Endothelial cell of umbilical vein (primary cell): ENCODE results near the gene NLGN2. TPM values are rescaled to one million over a fixed set of nuclear protein-coding genes. Genes with fewer than 3 reads are reported as not detected.
A peak's percentile ranks its signal among the peaks of the same experiment; 100 is the strongest.

Experiments used
- BruUV-seq: library from RNA; stranded (reverse); fragments of 400-500 nt; replicated peaks from 2 replicates; lab custom pipeline; 2021; lab: Mats Ljungman, UMichigan
- CTCF ChIA-PET: fragments of 300-600, 350-600 bp; sonication (Branson Sonifier 250); formaldehyde crosslinking; loops from one replicate; lab custom pipeline; 2021; ENCODE audit warnings: antibody characterized with exemption, inconsistent platforms; lab: Charles Lee
- POLR2A ChIA-PET: fragments of 300-600, 350-600 bp; sonication (Branson Sonifier 250); formaldehyde crosslinking; loops from one replicate; lab custom pipeline; 2021; ENCODE audit warnings: antibody characterized with exemption, inconsistent platforms; lab: Charles Lee
- DNase-seq: peaks from one replicate; pipeline ENCODE4 v3.0.0-alpha.2; 2011; ENCODE audit warnings: low read depth, low spot score
- FAIRE-seq: peaks from 2 replicates; lab custom pipeline; 2011; peaks lifted over from hg19 to GRCh38; lab: Jason Lieb, UNC
- H2AFZ ChIP-seq: 2 replicates; pipeline ENCODE4 v1.6.0; 2012; ENCODE audit warnings: low read depth, low read length, control low read depth, inconsistent platforms
- H3K27ac ChIP-seq: 2 replicates; pipeline ENCODE4 v1.5.1; 2011; ENCODE audit warnings: low read depth, mild to moderate bottlenecking, control low read depth, low read length, moderate library complexity; ENCODE audit not compliant: insufficient read depth
- H3K27me3 ChIP-seq, 2 experiments: 2 replicates each; pipeline versions ENCODE4 v1.6.0 to v1.6.1; 2011; ENCODE audit warnings: low read length in 2 of 2, mixed read lengths in 1 of 2; ENCODE audit not compliant: control insufficient read depth in 2 of 2, insufficient read depth in 2 of 2
- H3K36me3 ChIP-seq, 2 experiments: 2 replicates in 1 of 2; 3 replicates in 1 of 2; pipeline ENCODE4 v1.5.1; 2011; ENCODE audit warnings: low read length in 2 of 2, mild to moderate bottlenecking in 1 of 2, moderate library complexity in 1 of 2; ENCODE audit not compliant: control insufficient read depth in 2 of 2, insufficient read depth in 2 of 2; ENCODE audit errors: extremely low read depth in 1 of 2
- H3K4me1 ChIP-seq: 3 replicates; pipeline ENCODE4 v1.5.1; 2011; ENCODE audit warnings: mild to moderate bottlenecking, low read length; ENCODE audit not compliant: control insufficient read depth, insufficient read depth; ENCODE audit errors: extremely low read depth
- H3K4me2 ChIP-seq: 2 replicates; pipeline ENCODE4 v1.6.1; 2011; ENCODE audit warnings: low read length, control low read depth, mixed read lengths; ENCODE audit not compliant: insufficient read depth
- H3K4me3 ChIP-seq, 3 experiments: fragments of 200-600 bp in 1 of 3; sonication (generic), shearing (Covaris generic) in 1 of 3; replicated peaks in 1 of 3; 2 replicates each; pipeline ENCODE4 v1.5.1; 2011 to 2016; ENCODE audit warnings: control low read depth in 3 of 3, low read length in 3 of 3, mild to moderate bottlenecking in 2 of 3, inconsistent platforms in 1 of 3, low read depth in 1 of 3, moderate library complexity in 1 of 3; ENCODE audit not compliant: insufficient read depth in 1 of 3
- H3K79me2 ChIP-seq: 2 replicates; pipeline ENCODE4 v1.6.0; 2012; ENCODE audit warnings: low read length, inconsistent platforms; ENCODE audit not compliant: control insufficient read depth, insufficient read depth
- H3K9ac ChIP-seq: replicated peaks from 2 replicates; pipeline ENCODE3; 2011; ENCODE audit warnings: low read length, control low read depth; ENCODE audit not compliant: insufficient read depth; ENCODE audit errors: extremely low read depth
- H3K9me1 ChIP-seq: replicated peaks from 3 replicates; pipeline ENCODE4 v1.6.0; 2011; ENCODE audit warnings: mild to moderate bottlenecking, low read length; ENCODE audit not compliant: control insufficient read depth, insufficient read depth; ENCODE audit errors: extremely low read depth
- H3K9me3 ChIP-seq: replicated peaks from 2 replicates; pipeline ENCODE4 v1.5.1; 2012; ENCODE audit warnings: low read length, inconsistent platforms; ENCODE audit not compliant: control insufficient read depth, insufficient read depth
- H4K20me1 ChIP-seq: replicated peaks from 2 replicates; pipeline ENCODE3; 2011; ENCODE audit warnings: mild to moderate bottlenecking, low read length; ENCODE audit not compliant: control insufficient read depth, insufficient read depth; ENCODE audit errors: extremely low read depth
- FOS ChIP-seq: IDR thresholded peaks from 2 replicates; pipeline ENCODE4 v1.6.1; 2011; ENCODE audit warnings: mild to moderate bottlenecking, low read length, moderate library complexity, borderline replicate concordance; ENCODE audit not compliant: insufficient read depth
- GATA2 ChIP-seq: IDR thresholded peaks from 2 replicates; pipeline ENCODE4 v1.7.0; 2011; ENCODE audit warnings: low read depth, mild to moderate bottlenecking, moderate library complexity, mixed read lengths, low read length; ENCODE audit not compliant: insufficient read length, insufficient read depth
- JUN ChIP-seq: IDR thresholded peaks from 2 replicates; pipeline ENCODE4 v1.6.1; 2011; ENCODE audit warnings: borderline replicate concordance, low read depth; ENCODE audit not compliant: insufficient read length, insufficient read depth
- MAX ChIP-seq: IDR thresholded peaks from 2 replicates; pipeline ENCODE4 v1.6.1; 2011; ENCODE audit not compliant: insufficient read depth, insufficient read length
- POLR2A ChIP-seq: IDR thresholded peaks from 2 replicates; pipeline ENCODE4 v1.6.1; 2012; ENCODE audit warnings: low read depth, mild to moderate bottlenecking, control low read depth, low read length
- POLR2AphosphoS5 ChIP-seq: IDR thresholded peaks from 2 replicates; pipeline ENCODE4 v1.6.1; 2012; ENCODE audit warnings: low read depth, mild to moderate bottlenecking, control low read depth, low read length, moderate library complexity; ENCODE audit not compliant: insufficient read depth
- dilution Hi-C: fragments of 300-500 bp; cut with MboI; formaldehyde crosslinking; loops from one replicate; pipeline ENCODE4 v1.15.0; 2019; ENCODE audit warnings: low sequenced_read_pairs; ENCODE audit not compliant: extremely low pct_ligation_motif_present
- intact Hi-C: fragments of 100-400 bp; cut with micrococcal nuclease; formaldehyde crosslinking; loops from one replicate; pipeline ENCODE4 v1.10.0; 2022
- polyA plus RNA-seq, 4 experiments: library from polyadenylated mRNA; depleted of rRNA in 3 of 4; stranded (reverse) in 3 of 4; unstranded in 1 of 4; fragments of >200 nt; gene quantifications; 2 replicates each; pipeline versions ENCODE4 v1.2.1 to v1.2.3, GENCODE V29; 2011 to 2012; ENCODE audit warnings: missing spikeins in 1 of 4
- total RNA-seq: library from RNA; stranded (reverse); gene quantifications from 2 replicates; pipeline ENCODE4 v1.2.3, GENCODE V29; 2021
- TF ChIP-seq, protein P1 (sequence below), 2 donors: IDR thresholded peaks; 1 replicate in 1 of 2; 2 replicates in 1 of 2; pipeline ENCODE4 v1.5.1; 2011; ENCODE audit warnings: low read length in 2 of 2, mild to moderate bottlenecking in 2 of 2, moderate library complexity in 2 of 2, control low read depth in 1 of 2, inconsistent platforms in 1 of 2, low read depth in 1 of 2; ENCODE audit not compliant: insufficient read depth in 1 of 2; ENCODE audit errors: extremely low read depth in 1 of 2

Gene NLGN2
- total and polyA plus RNA-seq, 2 donors (not counting 3 experiments of a cell fraction or from before 2014, with no cell fraction given) = 15.4 to 25.9 TPM

GRCh38 chr17:7445619-7445968 is 37.9 kb downstream of the NLGN2 start:
- no peaks in the 10 kb centered on the region for H4K20me1 ChIP-seq
- H3K4me1 ChIP-seq = peaks cover 11% of the 10 kb centered on the region
- H3K79me2 ChIP-seq = no peaks in the 10 kb centered on the region
- no peak for DNase-seq
- no peak overlapping the region for H3K27ac ChIP-seq
- peak overlapping the region; percentile 67 for H3K4me2 ChIP-seq
- ChIA-PET POLR2A (interaction anchor here (0.9 kb wide), 1 partner anchor 8 kb away, joined by 3 read pairs; no protein-coding TSS in a partner anchor), CTCF (interaction anchor here (1.0 to 4.1 kb wide), 4 partner anchors 9 to 115 kb away, joined by 3 to 30 read pairs (median 6); partner anchors contain the start of genes TMEM102 and TMEM256)
- H3K9ac ChIP-seq = no peak overlapping the region
- peaks cover 19 to 23% of the 10 kb centered on the region in 2 experiments for H3K27me3 ChIP-seq
- no TSS peak for BruUV-seq
- H3K9me3 ChIP-seq = no peaks in the 10 kb centered on the region
- peak overlapping the region; percentile 71 for H2AFZ ChIP-seq
- peak; percentile 12 for FAIRE-seq
- intact Hi-C loops = loop anchor here (1.0 kb wide), 1 partner anchor 10 kb away; no protein-coding TSS in a partner anchor
- no peaks in the 10 kb centered on the region for H3K36me3 ChIP-seq
- no peaks in the 10 kb centered on the region for H3K9me1 ChIP-seq
- no peak for TF ChIP-seq POLR2AphosphoS5
- no peak for TF ChIP-seq POLR2A
- TF ChIP-seq, protein P1, sequence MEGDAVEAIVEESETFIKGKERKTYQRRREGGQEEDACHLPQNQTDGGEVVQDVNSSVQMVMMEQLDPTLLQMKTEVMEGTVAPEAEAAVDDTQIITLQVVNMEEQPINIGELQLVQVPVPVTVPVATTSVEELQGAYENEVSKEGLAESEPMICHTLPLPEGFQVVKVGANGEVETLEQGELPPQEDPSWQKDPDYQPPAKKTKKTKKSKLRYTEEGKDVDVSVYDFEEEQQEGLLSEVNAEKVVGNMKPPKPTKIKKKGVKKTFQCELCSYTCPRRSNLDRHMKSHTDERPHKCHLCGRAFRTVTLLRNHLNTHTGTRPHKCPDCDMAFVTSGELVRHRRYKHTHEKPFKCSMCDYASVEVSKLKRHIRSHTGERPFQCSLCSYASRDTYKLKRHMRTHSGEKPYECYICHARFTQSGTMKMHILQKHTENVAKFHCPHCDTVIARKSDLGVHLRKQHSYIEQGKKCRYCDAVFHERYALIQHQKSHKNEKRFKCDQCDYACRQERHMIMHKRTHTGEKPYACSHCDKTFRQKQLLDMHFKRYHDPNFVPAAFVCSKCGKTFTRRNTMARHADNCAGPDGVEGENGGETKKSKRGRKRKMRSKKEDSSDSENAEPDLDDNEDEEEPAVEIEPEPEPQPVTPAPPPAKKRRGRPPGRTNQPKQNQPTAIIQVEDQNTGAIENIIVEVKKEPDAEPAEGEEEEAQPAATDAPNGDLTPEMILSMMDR (IDR thresholded peaks at IDR 0.05; ENCODE audit: extremely low read depth in 1 of 2, insufficient read depth in 1 of 2, low read depth in 1 of 2, low read length in 2 of 2) = no peak
- TF ChIP-seq MAX = no peak
- TF ChIP-seq FOS = no peak
- no peak for TF ChIP-seq GATA2
- TF ChIP-seq JUN = no peak
- dilution Hi-C loops = no loop called here
- peak overlapping the region in 1 of 3 experiments; percentile 25 for H3K4me3 ChIP-seq
